Fibroblast of skin of scalp (primary cell): Measurements from ENCODE around the gene TRIM8.

Source experiments
- DNase-seq: peaks from one replicate; pipeline ENCODE4 v3.0.0-alpha.2; 2013

TRIM8 gene

GRCh38 chr10:102702742-102703141, 58.5 kb downstream of the TRIM8 start:
- no peak for DNase-seq

- DNase-seq: peak; percentile 84
These were observed 60.6 kb downstream of the TRIM8 start for GRCh38 chr10:102704915-102705314.

DNA sequence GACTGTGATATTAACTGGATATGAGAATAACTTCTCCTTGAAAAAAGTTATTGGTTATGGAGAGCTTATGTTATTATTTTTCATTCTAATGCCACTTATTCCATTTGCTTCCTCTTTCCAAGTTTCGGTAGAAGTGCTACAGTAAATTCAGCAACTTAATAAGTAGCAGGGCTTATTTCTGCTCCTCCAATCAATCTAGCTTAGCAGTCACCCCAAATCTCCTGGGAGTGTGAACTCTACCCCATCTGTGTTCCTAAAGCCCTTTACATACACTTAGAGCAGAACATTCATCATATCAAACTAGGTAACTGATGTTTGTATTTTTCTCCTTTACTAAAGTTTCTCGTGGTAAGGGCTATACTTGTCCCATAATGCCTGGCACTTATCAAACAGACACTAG, 61.3 kb downstream of the TRIM8 start:
- DNase-seq: no peak
